ENCODE data around the gene EHMT1.

- TF ChIP-seq CTCF (IDR thresholded peaks at IDR 0.05), result no peak
- TF ChIP-seq FOXM1 (IDR thresholded peaks at IDR 0.05; ENCODE audit: low read depth), result no peak
- TF ChIP-seq POLR2AphosphoS5 (IDR thresholded peaks at IDR 0.05; ENCODE audit: low read depth, low read length), result no peak
- TF ChIP-seq ZBTB33 (IDR thresholded peaks at IDR 0.05; ENCODE audit: borderline replicate concordance, low read depth), result no peak
- TF ChIP-seq RCOR1 (IDR thresholded peaks at IDR 0.05; ENCODE audit: low read length), result no peak
- no peak for TF ChIP-seq REST (IDR thresholded peaks at IDR 0.05; ENCODE audit: low read depth, low read length)
- TF ChIP-seq SMC3 (IDR thresholded peaks at IDR 0.05; ENCODE audit: low read depth, low read length), result no peak
- no peak for TF ChIP-seq RXRA (IDR thresholded peaks at IDR 0.05; ENCODE audit: borderline replicate concordance, low read depth)
- TF ChIP-seq EP300 (IDR thresholded peaks at IDR 0.05; ENCODE audit: borderline replicate concordance in 1 of 2, low read depth in 1 of 2, low read length in 1 of 2), result no peak
- no peak for TF ChIP-seq NRF1 (IDR thresholded peaks at IDR 0.05; ENCODE audit: low read depth, low read length)
- TF ChIP-seq YY1 (IDR thresholded peaks at IDR 0.05; ENCODE audit: low read depth), result no peak
- no peak for TF ChIP-seq PBX3 (IDR thresholded peaks at IDR 0.05)
Measured at GRCh38 chr9:137604345-137605086, 14.3 kb upstream of the EHMT1 start.
